ENCODE results near the gene FAM219A.
A peak's percentile ranks its signal among the peaks of the same experiment; 100 is the strongest.

Gene FAM219A

DNA sequence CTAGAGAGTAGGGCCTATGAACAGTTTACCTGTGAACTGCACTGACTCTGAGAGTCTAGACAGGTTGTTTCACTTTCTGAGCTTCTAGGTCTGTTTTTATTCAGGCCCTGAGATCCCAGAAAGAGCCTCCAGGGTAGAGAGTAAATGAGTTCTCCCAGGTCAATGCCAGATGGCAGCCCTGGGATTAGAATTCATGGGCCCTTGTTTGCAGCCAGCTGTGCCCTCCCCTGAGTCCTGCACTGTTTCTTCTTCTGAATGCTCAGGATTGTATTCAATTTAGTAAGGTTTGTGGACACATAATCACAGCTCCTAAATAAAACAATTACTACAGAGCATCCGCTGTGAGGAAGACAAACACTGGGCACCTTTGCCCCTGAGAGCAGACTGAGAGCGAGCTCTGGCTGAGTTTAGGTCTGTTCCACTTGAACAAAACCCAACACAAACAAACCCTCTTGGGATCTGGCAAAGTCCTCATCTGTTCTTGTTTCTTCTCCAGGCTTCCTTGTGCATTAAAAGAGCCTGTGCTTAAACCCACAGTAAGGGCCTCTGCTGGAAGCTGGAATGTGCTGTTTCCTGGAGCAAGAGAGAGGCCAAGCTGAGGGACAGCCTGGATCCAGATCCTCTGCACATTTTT, 29.9 kb downstream of the FAM219A start:
- TF ChIP-seq, protein P1, sequence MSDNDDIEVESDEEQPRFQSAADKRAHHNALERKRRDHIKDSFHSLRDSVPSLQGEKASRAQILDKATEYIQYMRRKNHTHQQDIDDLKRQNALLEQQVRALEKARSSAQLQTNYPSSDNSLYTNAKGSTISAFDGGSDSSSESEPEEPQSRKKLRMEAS (IDR thresholded peaks at IDR 0.05; ENCODE audit: low read depth, low read length), result no peak
- TF ChIP-seq POLR2A (IDR thresholded peaks at IDR 0.05; ENCODE audit: extremely low read depth, insufficient read length) (no peak), MYC (IDR thresholded peaks at IDR 0.05; ENCODE audit: low read depth, low read length) (no peak)
- TF ChIP-seq, protein P2, sequence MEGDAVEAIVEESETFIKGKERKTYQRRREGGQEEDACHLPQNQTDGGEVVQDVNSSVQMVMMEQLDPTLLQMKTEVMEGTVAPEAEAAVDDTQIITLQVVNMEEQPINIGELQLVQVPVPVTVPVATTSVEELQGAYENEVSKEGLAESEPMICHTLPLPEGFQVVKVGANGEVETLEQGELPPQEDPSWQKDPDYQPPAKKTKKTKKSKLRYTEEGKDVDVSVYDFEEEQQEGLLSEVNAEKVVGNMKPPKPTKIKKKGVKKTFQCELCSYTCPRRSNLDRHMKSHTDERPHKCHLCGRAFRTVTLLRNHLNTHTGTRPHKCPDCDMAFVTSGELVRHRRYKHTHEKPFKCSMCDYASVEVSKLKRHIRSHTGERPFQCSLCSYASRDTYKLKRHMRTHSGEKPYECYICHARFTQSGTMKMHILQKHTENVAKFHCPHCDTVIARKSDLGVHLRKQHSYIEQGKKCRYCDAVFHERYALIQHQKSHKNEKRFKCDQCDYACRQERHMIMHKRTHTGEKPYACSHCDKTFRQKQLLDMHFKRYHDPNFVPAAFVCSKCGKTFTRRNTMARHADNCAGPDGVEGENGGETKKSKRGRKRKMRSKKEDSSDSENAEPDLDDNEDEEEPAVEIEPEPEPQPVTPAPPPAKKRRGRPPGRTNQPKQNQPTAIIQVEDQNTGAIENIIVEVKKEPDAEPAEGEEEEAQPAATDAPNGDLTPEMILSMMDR (IDR thresholded peaks at IDR 0.05; ENCODE audit: low read depth, low read length), result no peak
- no peak overlapping the region for H3K4me3 ChIP-seq (ENCODE audit: low read depth, low read length)
- DNase-seq (ENCODE audit: low read depth), result no peak

DNA sequence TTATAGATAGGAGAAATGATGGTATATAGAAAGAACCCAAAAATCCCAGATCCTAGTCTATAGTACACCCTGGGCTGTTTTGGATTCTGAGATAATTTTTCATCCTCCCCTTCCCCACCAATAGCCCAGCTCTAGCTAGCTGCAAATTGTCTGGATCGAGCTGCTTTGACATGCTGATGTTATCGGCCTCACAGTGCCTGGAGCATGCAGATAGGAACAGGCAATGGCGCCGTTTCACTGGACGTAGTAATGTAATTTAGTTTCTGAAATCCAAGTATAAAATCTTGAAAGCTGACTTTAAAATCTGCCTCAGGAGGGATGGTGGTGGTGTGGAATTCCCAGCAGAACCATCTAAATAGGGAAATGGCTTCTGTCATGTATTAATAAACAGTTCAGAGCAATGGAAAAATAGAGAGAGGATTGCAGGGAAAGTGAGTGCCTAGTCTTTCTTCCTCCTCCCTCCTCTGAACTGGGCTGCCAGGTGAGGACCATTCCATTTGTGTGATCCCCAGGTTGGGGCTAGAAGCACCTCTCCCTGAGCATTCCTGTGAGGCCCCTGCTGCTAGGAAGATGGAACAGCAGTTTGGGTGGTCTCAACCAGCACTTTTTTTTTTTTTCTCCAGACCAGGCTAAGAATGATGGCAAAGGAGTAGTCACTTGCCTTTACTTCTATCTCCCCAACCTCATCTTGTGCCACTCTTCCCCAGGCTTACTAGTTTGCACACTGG, 31.9 kb downstream of the FAM219A start:
- TF ChIP-seq, protein P2 (IDR thresholded peaks at IDR 0.05; ENCODE audit: low read depth, low read length), result no peak
- TF ChIP-seq, protein P1 (IDR thresholded peaks at IDR 0.05; ENCODE audit: low read depth, low read length), result no peak
- no peak overlapping the region for H3K4me3 ChIP-seq (ENCODE audit: low read depth, low read length)

DNA sequence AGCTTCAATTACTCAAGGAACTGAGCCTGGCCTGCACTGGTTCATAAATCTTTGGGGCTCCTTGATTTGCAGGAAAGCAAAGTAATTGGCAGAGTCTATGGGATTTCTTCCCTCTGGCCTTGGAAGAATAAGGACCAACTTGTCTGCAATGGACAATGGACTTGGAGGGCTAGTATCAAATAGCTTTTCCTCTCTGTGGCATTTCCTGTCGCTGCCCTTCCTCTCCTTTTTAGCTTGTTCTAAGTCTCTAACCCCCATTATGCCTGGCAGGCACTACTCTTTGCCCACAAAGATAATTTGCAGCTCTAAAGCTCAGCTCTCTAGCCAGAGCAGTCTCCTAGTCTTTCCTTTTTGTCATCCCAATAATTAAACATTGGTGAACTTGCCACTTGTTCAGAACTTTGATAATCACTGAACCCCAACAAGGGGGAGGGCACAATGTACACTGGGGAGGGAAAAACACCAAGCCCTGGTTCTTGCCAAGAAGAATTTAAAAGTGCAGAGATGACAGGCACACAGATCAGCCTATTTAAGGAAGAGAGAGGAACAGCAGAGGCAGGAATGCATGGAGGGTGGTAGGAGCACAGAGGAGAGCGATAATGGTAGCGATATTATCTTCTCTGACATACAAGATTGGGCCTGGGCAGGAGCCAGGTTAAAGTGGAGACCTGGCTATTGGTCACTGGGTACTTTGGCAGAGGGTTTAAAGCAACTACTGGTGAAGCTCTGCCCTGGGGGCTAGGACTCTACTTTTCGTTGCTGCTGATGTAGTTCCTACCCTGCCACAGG, 38.5 kb downstream of the FAM219A start:
- no peak for DNase-seq (ENCODE audit: low read depth)
- TF ChIP-seq MYC (IDR thresholded peaks at IDR 0.05; ENCODE audit: low read depth, low read length) (no peak), POLR2A (IDR thresholded peaks at IDR 0.05; ENCODE audit: extremely low read depth, insufficient read length) (no peak)
- TF ChIP-seq, protein P1 (IDR thresholded peaks at IDR 0.05; ENCODE audit: low read depth, low read length), result no peak
- TF ChIP-seq, protein P2 (IDR thresholded peaks at IDR 0.05; ENCODE audit: low read depth, low read length), result no peak
- H3K4me3 ChIP-seq (ENCODE audit: low read depth, low read length), result no peak overlapping the region

More for the DNA sequence above, 31.9 kb downstream of the FAM219A start:
- DNase-seq (ENCODE audit: low read depth), result no peak

DNA sequence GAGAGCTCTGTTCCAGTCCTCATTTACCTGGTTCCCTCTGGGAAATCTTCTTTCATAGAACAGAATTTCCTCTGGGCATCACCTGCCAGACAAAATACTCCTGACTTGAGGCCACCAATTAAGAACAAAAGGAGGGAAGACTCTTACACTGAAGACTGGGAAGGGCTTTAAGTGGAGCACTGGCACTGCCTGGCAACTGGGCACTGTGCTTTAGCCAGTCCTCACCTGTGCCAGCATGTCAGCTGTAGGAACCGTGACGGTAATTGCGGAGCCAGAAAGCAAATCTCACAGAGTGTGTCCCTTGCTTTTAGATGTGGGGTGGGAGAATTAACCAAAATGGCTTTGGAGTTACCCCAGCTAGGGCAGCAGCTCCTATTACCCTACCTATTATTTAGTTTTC, 40.6 kb downstream of the FAM219A start:
- TF ChIP-seq POLR2A (IDR thresholded peaks at IDR 0.05; ENCODE audit: extremely low read depth, insufficient read length), result no peak
- no peak for TF ChIP-seq MYC (IDR thresholded peaks at IDR 0.05; ENCODE audit: low read depth, low read length)
- TF ChIP-seq, protein P2 (IDR thresholded peaks at IDR 0.05; ENCODE audit: low read depth, low read length), result no peak
- TF ChIP-seq, protein P1 (IDR thresholded peaks at IDR 0.05; ENCODE audit: low read depth, low read length), result no peak

DNA sequence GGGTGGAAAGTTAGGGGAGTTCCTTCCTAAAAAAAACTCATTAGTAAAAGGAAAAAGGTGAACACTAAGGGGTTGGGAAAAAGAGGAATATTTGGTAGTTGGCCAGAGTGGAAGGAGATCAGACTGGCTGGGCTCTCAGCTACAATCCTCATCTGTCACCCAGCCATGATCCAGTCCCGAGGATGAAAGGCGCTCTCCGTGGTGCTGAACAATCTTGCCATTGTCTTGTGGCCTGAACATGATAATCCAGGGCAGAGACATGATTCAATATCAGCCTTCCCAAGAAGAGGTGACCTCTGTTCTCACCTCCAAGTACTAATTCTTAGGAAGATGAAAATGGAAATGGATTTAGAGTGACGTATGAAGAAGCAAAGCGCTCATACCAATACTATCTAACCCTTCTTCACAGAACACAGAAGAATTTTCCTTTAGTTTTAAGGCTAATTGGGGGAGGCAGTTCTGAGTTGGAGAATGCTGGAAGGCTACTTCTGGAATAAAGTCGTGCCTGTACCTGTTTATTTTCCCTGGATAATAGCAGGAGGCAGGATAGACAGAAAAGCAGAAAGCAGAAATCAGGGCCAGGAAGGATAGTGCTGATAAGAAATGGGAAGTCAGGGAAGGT, 45.0 kb downstream of the FAM219A start:
- TF ChIP-seq MYC (IDR thresholded peaks at IDR 0.05; ENCODE audit: low read depth, low read length), result peak; percentile 26; the same call in 1 of the 2 replicates
- no peak for TF ChIP-seq POLR2A (IDR thresholded peaks at IDR 0.05; ENCODE audit: extremely low read depth, insufficient read length)
- TF ChIP-seq, protein P2 (IDR thresholded peaks at IDR 0.05; ENCODE audit: low read depth, low read length), result no peak
- TF ChIP-seq, protein P1 (IDR thresholded peaks at IDR 0.05; ENCODE audit: low read depth, low read length), result 0 out of 2 replicates have a peak, but pooled peaks have one; percentile 40
- no peak overlapping the region for H3K4me3 ChIP-seq (ENCODE audit: low read depth, low read length)
- peak; percentile 75 for DNase-seq (ENCODE audit: low read depth)

More for the DNA sequence above, 40.6 kb downstream of the FAM219A start:
- no peak overlapping the region for H3K4me3 ChIP-seq (ENCODE audit: low read depth, low read length)
- DNase-seq (ENCODE audit: low read depth), result no peak
